Measurements from ENCODE around the gene APPL2.

DNA sequence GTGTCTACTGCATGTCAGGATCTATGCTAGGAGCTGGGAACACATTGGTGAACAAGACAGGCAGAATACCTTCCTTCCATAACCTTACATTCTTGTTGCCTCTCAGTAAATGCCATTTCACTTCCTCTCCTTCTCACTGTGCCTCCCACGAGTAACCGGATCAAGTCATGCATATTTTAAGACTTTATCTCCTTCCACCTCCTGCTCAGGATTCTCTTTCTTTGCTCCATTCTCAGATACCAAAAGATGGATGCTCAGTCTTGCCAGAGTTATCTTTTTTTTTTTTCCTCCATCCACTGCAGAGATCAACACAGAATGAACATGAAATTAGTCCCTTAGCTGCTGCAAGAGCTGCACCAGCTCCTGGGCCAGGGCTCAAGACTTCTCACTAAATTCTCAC is 20.0 kb upstream of the APPL2 start:
- no peak for TF ChIP-seq POLR2A (IDR thresholded peaks at IDR 0.05)
- TF ChIP-seq, protein P1, sequence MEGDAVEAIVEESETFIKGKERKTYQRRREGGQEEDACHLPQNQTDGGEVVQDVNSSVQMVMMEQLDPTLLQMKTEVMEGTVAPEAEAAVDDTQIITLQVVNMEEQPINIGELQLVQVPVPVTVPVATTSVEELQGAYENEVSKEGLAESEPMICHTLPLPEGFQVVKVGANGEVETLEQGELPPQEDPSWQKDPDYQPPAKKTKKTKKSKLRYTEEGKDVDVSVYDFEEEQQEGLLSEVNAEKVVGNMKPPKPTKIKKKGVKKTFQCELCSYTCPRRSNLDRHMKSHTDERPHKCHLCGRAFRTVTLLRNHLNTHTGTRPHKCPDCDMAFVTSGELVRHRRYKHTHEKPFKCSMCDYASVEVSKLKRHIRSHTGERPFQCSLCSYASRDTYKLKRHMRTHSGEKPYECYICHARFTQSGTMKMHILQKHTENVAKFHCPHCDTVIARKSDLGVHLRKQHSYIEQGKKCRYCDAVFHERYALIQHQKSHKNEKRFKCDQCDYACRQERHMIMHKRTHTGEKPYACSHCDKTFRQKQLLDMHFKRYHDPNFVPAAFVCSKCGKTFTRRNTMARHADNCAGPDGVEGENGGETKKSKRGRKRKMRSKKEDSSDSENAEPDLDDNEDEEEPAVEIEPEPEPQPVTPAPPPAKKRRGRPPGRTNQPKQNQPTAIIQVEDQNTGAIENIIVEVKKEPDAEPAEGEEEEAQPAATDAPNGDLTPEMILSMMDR (IDR thresholded peaks at IDR 0.05 in 8 of 11, conservative IDR thresholded peaks at IDR 0.05 in 3 of 11), result no peak

Measured in spleen (tissue), 7 donors.